OCI-LY1 (cell line): ENCODE results near the gene VWA2.

ENCODE experiments used
- EZH2 ChIP-seq: fragments of 200-600 bp; sonication (generic), shearing (Covaris generic); IDR thresholded peaks from 2 replicates; pipeline ENCODE4 v1.8.0; 2017; ENCODE audit warnings: borderline replicate concordance, mixed run types, mild to moderate bottlenecking, antibody characterized with exemption, low read length, moderate library complexity, mixed read lengths
- TF ChIP-seq, protein P1 (sequence below): fragments of 200-600 bp; sonication (generic), shearing (Covaris generic); IDR thresholded peaks from 2 replicates; pipeline ENCODE4 v1.5.1; 2017; ENCODE audit warnings: mild to moderate bottlenecking, antibody characterized with exemption, low read length, moderate library complexity, mixed read lengths

- TF ChIP-seq, protein P1, sequence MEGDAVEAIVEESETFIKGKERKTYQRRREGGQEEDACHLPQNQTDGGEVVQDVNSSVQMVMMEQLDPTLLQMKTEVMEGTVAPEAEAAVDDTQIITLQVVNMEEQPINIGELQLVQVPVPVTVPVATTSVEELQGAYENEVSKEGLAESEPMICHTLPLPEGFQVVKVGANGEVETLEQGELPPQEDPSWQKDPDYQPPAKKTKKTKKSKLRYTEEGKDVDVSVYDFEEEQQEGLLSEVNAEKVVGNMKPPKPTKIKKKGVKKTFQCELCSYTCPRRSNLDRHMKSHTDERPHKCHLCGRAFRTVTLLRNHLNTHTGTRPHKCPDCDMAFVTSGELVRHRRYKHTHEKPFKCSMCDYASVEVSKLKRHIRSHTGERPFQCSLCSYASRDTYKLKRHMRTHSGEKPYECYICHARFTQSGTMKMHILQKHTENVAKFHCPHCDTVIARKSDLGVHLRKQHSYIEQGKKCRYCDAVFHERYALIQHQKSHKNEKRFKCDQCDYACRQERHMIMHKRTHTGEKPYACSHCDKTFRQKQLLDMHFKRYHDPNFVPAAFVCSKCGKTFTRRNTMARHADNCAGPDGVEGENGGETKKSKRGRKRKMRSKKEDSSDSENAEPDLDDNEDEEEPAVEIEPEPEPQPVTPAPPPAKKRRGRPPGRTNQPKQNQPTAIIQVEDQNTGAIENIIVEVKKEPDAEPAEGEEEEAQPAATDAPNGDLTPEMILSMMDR = no peak
- TF ChIP-seq EZH2 = no peak
Measured at GRCh38 chr10:114335614-114336013, 96.6 kb downstream of the VWA2 start.
